ENCODE data around the gene ZNF304. TPM values are rescaled to one million over a fixed set of nuclear protein-coding genes. Genes with fewer than 3 reads are reported as not detected.

ZNF304 gene
- total and polyA plus RNA-seq, 5 donors from 2014 or later, result 1.9 to 6.8 (median 3.1) TPM

DNA sequence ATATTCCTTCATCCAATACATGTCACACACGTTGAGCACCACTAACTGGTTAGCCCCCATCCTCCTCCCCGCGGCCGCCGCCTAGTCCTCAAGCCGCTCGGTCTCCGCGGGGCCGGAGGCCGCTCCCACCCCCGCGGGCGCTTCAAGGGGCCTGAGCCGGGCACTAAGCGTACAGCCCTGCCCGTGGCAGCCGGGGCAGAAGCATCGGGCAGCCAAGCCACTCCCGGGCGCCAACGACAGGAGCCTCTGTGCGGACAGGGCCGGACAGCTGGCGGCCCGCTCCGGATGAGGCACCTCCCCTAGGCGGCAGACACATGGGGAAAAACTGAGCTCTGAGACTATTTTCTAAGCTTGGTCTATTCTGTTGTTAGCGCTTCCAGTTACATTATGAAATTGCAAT, 33.6 kb upstream of the ZNF304 start:
- DNase-seq (no peak), ATAC-seq (ENCODE audit: low read depth in 2 of 2) (no peak)
- Histone ChIP-seq H3K4me3 (ENCODE audit: low read depth, low read length) (no peak overlapping the region), H3K27me3 (ENCODE audit: control insufficient read depth, insufficient read depth, low read length) (peaks cover 6% of the 10 kb centered on the region), H3K36me3 (ENCODE audit: control insufficient read depth, insufficient read depth, low read length) (no peaks in the 10 kb centered on the region), H3K4me1 (ENCODE audit: control insufficient read depth, insufficient read depth, low read length, poor library complexity, severe bottlenecking) (peaks cover 24% of the 10 kb centered on the region), H3K27ac (ENCODE audit: insufficient read depth, low read length, poor library complexity, severe bottlenecking) (no peak overlapping the region), H3K9me3 (ENCODE audit: control insufficient read depth in 2 of 2, low read length in 2 of 2) (peaks cover 6 to 9% of the 10 kb centered on the region in 2 experiments)
- no peak overlapping the region for H3K27ac Mint-ChIP-seq
- peaks cover 14 to 25% (median 20%) of the 10 kb centered on the region in 4 donors for H3K4me1 Mint-ChIP-seq
- peaks cover 2 to 27% (median 11%) of the 10 kb centered on the region in 7 donors for H3K9me3 Mint-ChIP-seq
- no peak overlapping the region for H3K4me3 Mint-ChIP-seq
- peaks cover 11% of the 10 kb centered on the region for H3K36me3 Mint-ChIP-seq
- H3K27me3 Mint-ChIP-seq, result peaks cover 34% of the 10 kb centered on the region

DNA sequence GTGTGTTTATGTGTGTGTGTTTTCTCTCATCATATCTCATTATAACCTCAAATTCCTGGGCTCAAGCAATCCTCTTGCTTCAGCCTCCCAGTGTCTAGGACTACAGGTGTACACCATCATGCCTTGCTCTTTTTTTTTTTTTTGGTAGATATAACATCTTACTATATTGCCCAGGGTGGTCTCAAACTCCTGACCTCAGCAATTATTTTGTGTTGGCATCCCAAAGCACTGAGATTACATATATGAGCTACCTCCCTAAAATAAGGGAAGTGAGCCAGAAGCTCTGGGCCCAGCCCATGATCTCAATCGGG, 31.2 kb upstream of the ZNF304 start:
- peak overlapping the region; percentile 82 for H3K27ac ChIP-seq (ENCODE audit: insufficient read depth, low read length, poor library complexity, severe bottlenecking)
- peaks cover 17 to 30% (median 24%) of the 10 kb centered on the region in 4 donors for H3K4me1 Mint-ChIP-seq
- H3K9me3 ChIP-seq (ENCODE audit: control insufficient read depth in 2 of 2, low read length in 2 of 2), result peaks cover 21% of the 10 kb centered on the region in 2 experiments
- peak overlapping the region; percentile 97 to 98 (median 97) for H3K27ac Mint-ChIP-seq
- peaks cover 24% of the 10 kb centered on the region for H3K4me1 ChIP-seq (ENCODE audit: control insufficient read depth, insufficient read depth, low read length, poor library complexity, severe bottlenecking)
- no peak for ATAC-seq (ENCODE audit: low read depth in 2 of 2)
- H3K4me3 ChIP-seq (ENCODE audit: low read depth, low read length), result peak overlapping the region; percentile 67
- peaks cover 16% of the 10 kb centered on the region for H3K36me3 ChIP-seq (ENCODE audit: control insufficient read depth, insufficient read depth, low read length)
- H3K4me3 Mint-ChIP-seq, result peak overlapping the region; percentile 90 to 96 (median 94)
- DNase-seq, result no peak
- peaks cover 31% of the 10 kb centered on the region for H3K36me3 Mint-ChIP-seq
- peaks cover 30% of the 10 kb centered on the region for H3K27me3 Mint-ChIP-seq
- H3K27me3 ChIP-seq (ENCODE audit: control insufficient read depth, insufficient read depth, low read length), result peaks cover 6% of the 10 kb centered on the region
- peaks cover 4 to 32% (median 20%) of the 10 kb centered on the region in 7 donors for H3K9me3 Mint-ChIP-seq

DNA sequence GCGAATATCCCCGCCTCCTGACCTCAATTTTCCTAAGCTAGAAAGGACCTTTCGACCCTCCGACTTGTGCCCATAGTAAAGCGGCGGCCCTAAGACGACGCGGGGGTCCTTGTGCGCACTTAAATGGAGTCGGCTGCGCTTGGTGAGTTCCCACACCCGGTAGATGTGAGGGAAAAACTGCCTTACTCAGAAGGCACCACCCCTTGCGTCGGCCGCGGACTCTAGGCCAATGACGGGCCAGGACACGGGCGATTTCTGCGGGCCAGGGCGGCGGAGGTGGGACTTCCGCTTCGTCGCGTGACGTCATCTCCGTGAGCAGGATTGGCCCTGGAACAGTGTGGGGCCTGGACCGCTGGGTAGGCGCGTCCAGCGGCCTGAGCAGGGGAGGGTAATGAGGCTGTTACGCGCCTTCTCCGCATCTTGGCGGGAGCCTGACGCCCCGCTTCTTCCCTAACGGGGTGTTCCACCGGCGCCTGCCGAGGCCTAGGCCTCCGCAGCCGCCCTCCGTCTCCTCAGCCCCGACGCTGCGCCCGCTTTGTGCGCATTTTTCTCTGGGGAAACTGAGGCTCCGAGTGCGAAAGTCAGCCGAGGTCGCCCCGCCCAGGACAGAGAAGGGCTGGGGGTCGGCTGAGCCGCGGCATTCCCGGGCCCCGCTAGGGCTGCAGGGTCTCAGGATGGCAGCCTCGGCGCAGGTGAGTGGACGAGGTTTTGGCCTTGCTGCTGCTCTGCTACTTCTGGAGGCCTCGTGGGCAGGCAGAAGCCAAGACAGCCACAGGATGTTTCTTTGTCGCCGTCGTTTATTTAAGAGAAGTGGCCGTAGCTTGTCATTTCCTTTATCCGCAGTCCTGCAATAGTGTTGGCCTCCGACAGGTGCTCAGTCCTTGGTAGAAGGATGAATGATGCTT, 30.6 kb upstream of the ZNF304 start, which contains the start of gene ZNF543:
ZNF543 (plus strand) TSS at position 293 of the 905 bp plus-strand sequence; CDS start at position 675, 382 bp downstream.
- peak; percentile 82 to 97 (median 88) for DNase-seq
- Histone ChIP-seq H3K4me3 (ENCODE audit: low read depth, low read length) (peak within 1 kb of the TSS; percentile 80), H3K27me3 (ENCODE audit: control insufficient read depth, insufficient read depth, low read length) (peaks cover 6% of the 10 kb centered on the region), H3K4me1 (ENCODE audit: control insufficient read depth, insufficient read depth, low read length, poor library complexity, severe bottlenecking) (peaks cover 24% of the 10 kb centered on the region), H3K36me3 (ENCODE audit: control insufficient read depth, insufficient read depth, low read length) (peaks cover 22% of the 10 kb centered on the region), H3K27ac (ENCODE audit: insufficient read depth, low read length, poor library complexity, severe bottlenecking) (peak within 1 kb of the TSS; percentile 82), H3K9me3 (ENCODE audit: control insufficient read depth in 2 of 2, low read length in 2 of 2) (peaks cover 25 to 26% of the 10 kb centered on the region in 2 experiments)
- Mint-ChIP-seq H3K36me3 (peaks cover 33% of the 10 kb centered on the region), H3K27me3 (peaks cover 27% of the 10 kb centered on the region), H3K9me3 (peaks cover 4 to 33% (median 24%) of the 10 kb centered on the region in 7 donors), H3K27ac (peak within 1 kb of the TSS; percentile 97 to 98 (median 97)), H3K4me1 (peaks cover 17 to 30% (median 24%) of the 10 kb centered on the region in 4 donors), H3K4me3 (peak within 1 kb of the TSS; percentile 90 to 96 (median 94))
- peak; percentile 94 to 96 for ATAC-seq (ENCODE audit: low read depth in 2 of 2)

DNA sequence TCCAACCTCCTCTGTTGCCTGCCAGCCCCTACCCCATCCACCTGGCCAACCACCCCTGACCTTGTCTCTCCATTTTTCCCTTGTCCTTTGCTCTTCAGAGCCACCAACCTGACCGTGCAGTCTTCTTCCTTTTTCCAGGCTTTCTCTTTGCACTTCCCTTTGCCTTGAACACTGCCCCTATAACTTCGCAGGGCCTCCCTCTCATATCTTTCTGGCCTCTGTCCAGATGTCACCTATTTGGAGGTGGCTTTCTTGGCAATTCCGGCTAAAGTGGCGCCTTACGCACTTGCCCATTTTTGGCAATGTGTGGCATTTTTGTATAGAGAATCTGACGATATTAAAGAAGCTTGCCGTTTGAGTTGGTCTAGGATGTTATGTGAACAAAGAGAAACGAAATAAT, 30.0 kb upstream of the ZNF304 start:
- Histone ChIP-seq H3K4me1 (ENCODE audit: control insufficient read depth, insufficient read depth, low read length, poor library complexity, severe bottlenecking) (peaks cover 24% of the 10 kb centered on the region), H3K4me3 (ENCODE audit: low read depth, low read length) (peak overlapping the region; percentile 80), H3K9me3 (ENCODE audit: control insufficient read depth in 2 of 2, low read length in 2 of 2) (peaks cover 28 to 32% of the 10 kb centered on the region in 2 experiments), H3K36me3 (ENCODE audit: control insufficient read depth, insufficient read depth, low read length) (peaks cover 29% of the 10 kb centered on the region), H3K27me3 (ENCODE audit: control insufficient read depth, insufficient read depth, low read length) (peaks cover 6% of the 10 kb centered on the region), H3K27ac (ENCODE audit: insufficient read depth, low read length, poor library complexity, severe bottlenecking) (peak overlapping the region; percentile 82)
- peak overlapping the region; percentile 90 to 96 (median 94) for H3K4me3 Mint-ChIP-seq
- peak overlapping the region; percentile 95 to 97 (median 97) for H3K27ac Mint-ChIP-seq
- peaks cover 17 to 30% (median 24%) of the 10 kb centered on the region in 4 donors for H3K4me1 Mint-ChIP-seq
- H3K27me3 Mint-ChIP-seq, result peaks cover 21% of the 10 kb centered on the region
- peaks cover 4 to 31% (median 18%) of the 10 kb centered on the region in 7 donors for H3K9me3 Mint-ChIP-seq
- peaks cover 40% of the 10 kb centered on the region for H3K36me3 Mint-ChIP-seq
- no peak for DNase-seq
- ATAC-seq (ENCODE audit: low read depth in 2 of 2), result no peak

DNA sequence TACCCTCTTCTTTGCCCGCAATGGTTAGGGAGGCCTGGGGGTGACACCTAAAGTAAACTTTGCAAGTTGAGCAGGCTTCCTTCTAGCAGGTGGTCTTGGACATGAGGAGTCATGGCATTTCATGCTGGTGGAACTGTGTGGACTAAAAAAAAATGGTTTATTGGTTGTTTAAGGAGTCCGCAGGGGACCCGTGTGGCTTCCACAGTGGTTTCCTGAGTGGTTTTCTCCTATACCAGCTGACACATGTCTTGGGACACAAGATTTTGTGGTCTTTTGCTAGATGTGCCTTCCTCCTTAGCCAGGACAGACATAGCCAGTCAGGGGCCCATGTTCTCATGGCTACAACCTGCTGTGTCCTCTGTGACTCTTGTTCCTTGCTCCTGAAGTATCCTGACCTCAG, 29.3 kb upstream of the ZNF304 start:
- peak overlapping the region in 2 of 3 donors; percentile 29 to 97 for H3K27ac Mint-ChIP-seq
- Histone ChIP-seq H3K27ac (ENCODE audit: insufficient read depth, low read length, poor library complexity, severe bottlenecking) (no peak overlapping the region), H3K27me3 (ENCODE audit: control insufficient read depth, insufficient read depth, low read length) (peaks cover 6% of the 10 kb centered on the region), H3K4me3 (ENCODE audit: low read depth, low read length) (peak overlapping the region; percentile 80), H3K36me3 (ENCODE audit: control insufficient read depth, insufficient read depth, low read length) (peaks cover 35% of the 10 kb centered on the region), H3K9me3 (ENCODE audit: control insufficient read depth in 2 of 2, low read length in 2 of 2) (peaks cover 29 to 38% of the 10 kb centered on the region in 2 experiments), H3K4me1 (ENCODE audit: control insufficient read depth, insufficient read depth, low read length, poor library complexity, severe bottlenecking) (peaks cover 24% of the 10 kb centered on the region)
- peaks cover 4 to 36% (median 20%) of the 10 kb centered on the region in 7 donors for H3K9me3 Mint-ChIP-seq
- DNase-seq (no peak), ATAC-seq (ENCODE audit: low read depth in 2 of 2) (no peak)
- H3K36me3 Mint-ChIP-seq, result peaks cover 45% of the 10 kb centered on the region
- H3K27me3 Mint-ChIP-seq, result peaks cover 17% of the 10 kb centered on the region
- H3K4me3 Mint-ChIP-seq, result peak overlapping the region; percentile 72 to 95 (median 92)
- peaks cover 17 to 30% (median 24%) of the 10 kb centered on the region in 4 donors for H3K4me1 Mint-ChIP-seq

DNA sequence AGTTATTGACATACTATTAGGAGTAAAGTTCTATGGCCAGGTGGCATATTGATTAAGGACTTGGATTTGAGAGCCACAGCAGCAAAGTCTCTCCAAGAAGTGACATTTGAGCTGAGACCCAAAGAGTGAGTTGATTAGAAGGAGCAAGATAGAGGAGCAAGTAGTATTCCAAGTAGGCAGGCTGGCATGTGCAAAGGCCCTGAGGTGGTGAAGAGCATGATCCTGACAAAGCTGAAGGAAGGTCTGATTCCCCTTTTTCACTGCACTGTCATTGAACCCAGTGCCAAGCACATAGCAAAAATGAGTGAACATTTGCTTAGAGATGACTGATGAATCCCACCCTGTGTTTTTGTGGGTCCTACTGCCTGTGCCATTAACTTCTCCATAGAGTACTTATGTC, 26.1 kb upstream of the ZNF304 start:
- no peak for DNase-seq
- H3K27ac Mint-ChIP-seq, result no peak overlapping the region
- peaks cover 20% of the 10 kb centered on the region for H3K4me1 ChIP-seq (ENCODE audit: control insufficient read depth, insufficient read depth, low read length, poor library complexity, severe bottlenecking)
- H3K36me3 Mint-ChIP-seq, result peaks cover 69% of the 10 kb centered on the region
- no peak overlapping the region for H3K4me3 ChIP-seq (ENCODE audit: low read depth, low read length)
- ATAC-seq (ENCODE audit: low read depth in 2 of 2), result no peak
- no peak overlapping the region for H3K4me3 Mint-ChIP-seq
- peaks cover 2 to 65% (median 26%) of the 10 kb centered on the region in 7 donors for H3K9me3 Mint-ChIP-seq
- no peaks in the 10 kb centered on the region for H3K27me3 ChIP-seq (ENCODE audit: control insufficient read depth, insufficient read depth, low read length)
- peaks cover 4% of the 10 kb centered on the region for H3K27me3 Mint-ChIP-seq
- peaks cover 10 to 24% (median 18%) of the 10 kb centered on the region in 4 donors for H3K4me1 Mint-ChIP-seq
- no peak overlapping the region for H3K27ac ChIP-seq (ENCODE audit: insufficient read depth, low read length, poor library complexity, severe bottlenecking)
- H3K36me3 ChIP-seq (ENCODE audit: control insufficient read depth, insufficient read depth, low read length), result peaks cover 60% of the 10 kb centered on the region
- H3K9me3 ChIP-seq (ENCODE audit: control insufficient read depth in 2 of 2, low read length in 2 of 2), result peaks cover 53 to 71% of the 10 kb centered on the region in 2 experiments

DNA sequence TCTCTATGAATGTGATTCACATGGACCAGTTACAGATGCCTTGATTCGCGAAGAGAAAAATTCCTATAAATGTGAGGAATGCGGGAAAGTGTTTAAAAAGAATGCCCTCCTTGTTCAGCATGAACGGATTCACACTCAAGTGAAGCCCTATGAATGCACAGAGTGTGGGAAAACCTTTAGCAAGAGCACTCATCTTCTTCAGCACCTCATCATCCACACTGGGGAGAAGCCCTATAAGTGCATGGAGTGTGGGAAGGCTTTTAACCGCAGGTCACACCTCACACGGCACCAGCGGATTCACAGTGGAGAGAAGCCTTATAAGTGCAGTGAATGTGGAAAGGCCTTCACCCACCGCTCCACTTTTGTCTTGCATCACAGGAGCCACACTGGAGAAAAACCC, 23.1 kb upstream of the ZNF304 start:
- no peak overlapping the region for H3K27ac Mint-ChIP-seq
- no peaks in the 10 kb centered on the region for H3K27me3 Mint-ChIP-seq
- ATAC-seq (ENCODE audit: low read depth in 2 of 2) (no peak), DNase-seq (no peak)
- Histone ChIP-seq H3K27me3 (ENCODE audit: control insufficient read depth, insufficient read depth, low read length) (no peaks in the 10 kb centered on the region), H3K36me3 (ENCODE audit: control insufficient read depth, insufficient read depth, low read length) (peaks cover 60% of the 10 kb centered on the region), H3K4me3 (ENCODE audit: low read depth, low read length) (no peak overlapping the region), H3K9me3 (ENCODE audit: control insufficient read depth in 2 of 2, low read length in 2 of 2) (peaks cover 63 to 88% of the 10 kb centered on the region in 2 experiments), H3K27ac (ENCODE audit: insufficient read depth, low read length, poor library complexity, severe bottlenecking) (no peak overlapping the region), H3K4me1 (ENCODE audit: control insufficient read depth, insufficient read depth, low read length, poor library complexity, severe bottlenecking) (no peaks in the 10 kb centered on the region)
- H3K36me3 Mint-ChIP-seq, result peaks cover 62% of the 10 kb centered on the region
- peaks cover 0 to 4% (median under 1%) of the 10 kb centered on the region in 4 donors for H3K4me1 Mint-ChIP-seq
- H3K9me3 Mint-ChIP-seq, result peaks cover 0 to 79% (median 26%) of the 10 kb centered on the region in 7 donors
- no peak overlapping the region for H3K4me3 Mint-ChIP-seq
